HCT116 (cell line): Measurements from ENCODE around the gene FOXC2. TPM values are rescaled to one million over a fixed set of nuclear protein-coding genes. Genes with fewer than 3 reads are reported as not detected.

Experiments used
- ATAC-seq: fragments of 200-7000 bp; cut with Tn5 transposase; 2 replicates; pipeline ENCODE4 v1.9.1; 2020; ENCODE audit warnings: mild to moderate bottlenecking, moderate library complexity
- BruUV-seq: library from RNA; stranded (reverse); fragments of 400-500 nt; replicated peaks from 2 replicates; lab custom pipeline; 2021; lab: Mats Ljungman, UMichigan
- CTCF ChIA-PET: fragments of 300-600 bp; sonication (Branson Sonifier 250); formaldehyde crosslinking; loops from one replicate; lab custom pipeline; 2021; ENCODE audit warnings: antibody characterized with exemption; lab: Charles Lee
- POLR2A ChIA-PET: fragments of 300-600, 350-600 bp; sonication (Branson Sonifier 250); formaldehyde crosslinking; loops from one replicate; lab custom pipeline; 2021; ENCODE audit warnings: antibody characterized with exemption; lab: Charles Lee
- RAD21 ChIA-PET, 2 experiments: fragments of 300-600 bp; sonication (Branson Sonifier 250); formaldehyde crosslinking; loops; one replicate each; lab custom pipeline; 2023; ENCODE audit warnings: low total read pairs in 2 of 2; ENCODE audit not compliant: uncharacterized antibody in 2 of 2, unreplicated experiment in 2 of 2, low non-redundant PET in 1 of 2; lab: Charles Lee
- DNase-seq: peaks from one replicate; pipeline ENCODE4 v3.0.0-alpha.2; 2010; ENCODE audit warnings: low read depth, low spot score
- H2AFZ ChIP-seq: fragments of 200-600 bp; shearing (Covaris generic), sonication (generic); 2 replicates; pipeline ENCODE4 v1.6.1; 2017; ENCODE audit warnings: low read depth, mixed run types, mixed read lengths, antibody characterized with exemption, low read length; ENCODE audit not compliant: poor library complexity, severe bottlenecking
- H3K27ac ChIP-seq: 2 replicates; pipeline ENCODE4 v1.5.1; 2012; ENCODE audit warnings: low read depth, low read length
- H3K27me3 ChIP-seq: fragments of 200-600 bp; sonication (generic); 2 replicates; pipeline ENCODE4 v1.6.1; 2016; ENCODE audit warnings: mixed run types, low read length, mixed read lengths; ENCODE audit not compliant: insufficient read depth
- H3K36me3 ChIP-seq, 2 experiments: fragments of 200-500 bp in 1 of 2; fragments of 200-600 bp in 1 of 2; sonication (Bioruptor generic) in 1 of 2; sonication (generic) in 1 of 2; 2 replicates each; pipeline versions ENCODE4 v1.5.1 to v1.6.1; 2014 to 2016; ENCODE audit warnings: low read length in 2 of 2, inconsistent platforms in 1 of 2, mixed read lengths in 1 of 2, mixed run types in 1 of 2; ENCODE audit not compliant: insufficient read depth in 2 of 2, control insufficient read depth in 1 of 2
- H3K4me1 ChIP-seq, 2 experiments: fragments of 200-600 bp in 1 of 2; sonication (generic) in 1 of 2; 2 replicates each; pipeline versions ENCODE4 v1.5.1 to v1.6.1; 2012 to 2017; ENCODE audit warnings: low read length in 2 of 2, inconsistent platforms in 1 of 2, mild to moderate bottlenecking in 1 of 2, mixed read lengths in 1 of 2, mixed run types in 1 of 2, moderate library complexity in 1 of 2; ENCODE audit not compliant: insufficient read depth in 2 of 2, control insufficient read depth in 1 of 2
- H3K4me2 ChIP-seq: fragments of 200-600 bp; sonication (generic); 2 replicates; pipeline ENCODE4 v1.6.1; 2017; ENCODE audit warnings: mixed run types, low read length, mixed read lengths
- H3K4me3 ChIP-seq, 2 experiments: fragments of 200-600 bp in 1 of 2; sonication (generic) in 1 of 2; replicated peaks in 1 of 2; 2 replicates each; pipeline ENCODE4 v1.5.1; 2011 to 2016; ENCODE audit warnings: low read length in 2 of 2, control low read depth in 1 of 2, low read depth in 1 of 2, mild to moderate bottlenecking in 1 of 2, mixed read lengths in 1 of 2, mixed run types in 1 of 2
- H3K79me2 ChIP-seq: fragments of 200-600 bp; sonication (generic); 2 replicates; pipeline ENCODE4 v1.6.1; 2017; ENCODE audit warnings: mild to moderate bottlenecking, mixed run types, low read length, moderate library complexity, mixed read lengths; ENCODE audit not compliant: insufficient read depth
- H3K9ac ChIP-seq: fragments of 200-600 bp; sonication (generic); 2 replicates; pipeline ENCODE4 v1.6.1; 2016; ENCODE audit warnings: low read length, mixed read lengths
- H3K9me2 ChIP-seq: fragments of 200-600 bp; sonication (generic), shearing (Covaris generic); 2 replicates; pipeline ENCODE4 v1.6.1; 2017; ENCODE audit warnings: mixed run types, mild to moderate bottlenecking, moderate library complexity; ENCODE audit not compliant: insufficient read depth
- H3K9me3 ChIP-seq, 2 experiments: fragments of 200-500 bp in 1 of 2; fragments of 200-600 bp in 1 of 2; sonication (Bioruptor generic) in 1 of 2; sonication (generic) in 1 of 2; 2 replicates each; pipeline ENCODE4 v1.6.1; 2014 to 2017; ENCODE audit warnings: low read length in 2 of 2, mixed read lengths in 2 of 2, inconsistent platforms in 1 of 2, low read depth in 1 of 2, mild to moderate bottlenecking in 1 of 2, mixed run types in 1 of 2, moderate library complexity in 1 of 2; ENCODE audit not compliant: control insufficient read depth in 1 of 2, insufficient read depth in 1 of 2
- H4K20me1 ChIP-seq: fragments of 200-600 bp; sonication (generic), shearing (Covaris generic); 2 replicates; pipeline ENCODE4 v1.6.1; 2017; ENCODE audit warnings: mixed run types, mild to moderate bottlenecking, moderate library complexity; ENCODE audit not compliant: insufficient read depth
- CEBPB ChIP-seq: IDR thresholded peaks from 2 replicates; pipeline ENCODE4 v1.6.1; 2012; ENCODE audit warnings: low read depth
- EGR1 ChIP-seq: IDR thresholded peaks from 2 replicates; pipeline ENCODE4 v1.6.1; 2012; ENCODE audit warnings: low read depth
- ELF1 ChIP-seq: IDR thresholded peaks from 2 replicates; pipeline ENCODE4 v1.6.1; 2012; ENCODE audit warnings: low read depth, borderline replicate concordance
- EZH2 ChIP-seq: fragments of 200-600 bp; sonication (generic); IDR thresholded peaks from 2 replicates; pipeline ENCODE4 v1.6.1; 2017; ENCODE audit warnings: antibody characterized with exemption, mixed run types
- FOSL1 ChIP-seq: IDR thresholded peaks from 2 replicates; pipeline ENCODE4 v1.6.1; 2012; ENCODE audit warnings: low read depth
- POLR2A ChIP-seq: IDR thresholded peaks from 2 replicates; pipeline ENCODE4 v1.7.0; 2011; ENCODE audit warnings: borderline replicate concordance; ENCODE audit not compliant: insufficient read depth, insufficient read length; ENCODE audit errors: extremely low read depth
- RAD21 ChIP-seq: IDR thresholded peaks from 2 replicates; pipeline ENCODE4 v1.6.1; 2012; ENCODE audit warnings: low read depth, mild to moderate bottlenecking
- REST ChIP-seq: IDR thresholded peaks from 2 replicates; pipeline ENCODE4 v1.6.1; 2012; ENCODE audit warnings: low read depth
- SIN3A ChIP-seq: IDR thresholded peaks from 2 replicates; pipeline ENCODE4 v1.6.1; 2012; ENCODE audit warnings: low read depth
- SP1 ChIP-seq: IDR thresholded peaks from 2 replicates; pipeline ENCODE4 v1.6.1; 2012; ENCODE audit warnings: low read depth
- SRF ChIP-seq: IDR thresholded peaks from 2 replicates; pipeline ENCODE4 v1.6.1; 2012; ENCODE audit warnings: low read depth
- TCF7L2 ChIP-seq: IDR thresholded peaks from 2 replicates; pipeline ENCODE4 v1.7.0; 2011; ENCODE audit warnings: borderline replicate concordance, inconsistent platforms; ENCODE audit not compliant: insufficient read depth, insufficient read length; ENCODE audit errors: extremely low read depth
- ZNF274 ChIP-seq: fragments of 200-500 bp; sonication (Bioruptor generic); IDR thresholded peaks from 2 replicates; pipeline ENCODE4 v1.6.1; 2014; ENCODE audit warnings: mild to moderate bottlenecking, low read depth, low read length, inconsistent platforms
- intact Hi-C: fragments of 100-400 bp; cut with micrococcal nuclease; formaldehyde crosslinking; loops from 2 replicates; pipeline ENCODE4 v1.10.0; 2022
- total RNA-seq: library from RNA; stranded (reverse); gene quantifications from one replicate; pipeline ENCODE4 v1.2.1, GENCODE V29; 2021; ENCODE audit not compliant: unreplicated experiment

Gene FOXC2
- total RNA-seq, 1 experiment from 2014 or later, result 0.22 TPM

GRCh38 chr16:86584071-86584685 lies 17.5 kb downstream of the FOXC2 start:
- Histone ChIP-seq H3K4me1 (peaks cover 0 to 17% of the 10 kb centered on the region in 2 experiments; a peak in 1 of 4 replicates), H3K9ac (no peak overlapping the region), H3K4me3 (no peak overlapping the region), H3K79me2 (no peaks in the 10 kb centered on the region), H4K20me1 (no peaks in the 10 kb centered on the region), H3K36me3 (no peaks in the 10 kb centered on the region), H3K9me2 (no peaks in the 10 kb centered on the region), H3K4me2 (no peak overlapping the region), H3K27me3 (peaks cover 6% of the 10 kb centered on the region; the same call in 1 of the 2 replicates), H2AFZ (no peak overlapping the region), H3K9me3 (no peaks in the 10 kb centered on the region), H3K27ac (no peak overlapping the region)
- ChIA-PET POLR2A (interaction anchor here (0.7 to 1.8 kb wide), 2 partner anchors 8 to 15 kb away, joined by 3 to 5 read pairs; no protein-coding TSS in a partner anchor), RAD21 (no interaction called here), CTCF (no interaction called here)
- intact Hi-C loops, result no loop called here
- BruUV-seq, result no TSS peak
- ATAC-seq, result no peak
- TF ChIP-seq SP1, result no peak
- no peak for TF ChIP-seq RAD21
- no peak for TF ChIP-seq SIN3A
- no peak for TF ChIP-seq REST
- TF ChIP-seq ELF1, result no peak
- TF ChIP-seq CEBPB, result no peak
- TF ChIP-seq ZNF274, result no peak
- TF ChIP-seq EGR1, result no peak
- TF ChIP-seq POLR2A, result no peak
- TF ChIP-seq EZH2, result no peak
- TF ChIP-seq SRF, result no peak
- no peak for TF ChIP-seq FOSL1
- no peak for TF ChIP-seq TCF7L2
- DNase-seq, result no peak
